NOMO-1 treated with DMSO at 0.1 percent for 48 hours (cell line): ENCODE results near the gene SORCS2.

Source experiments
- DNase-seq: peaks from one replicate; lab custom pipeline; 2025; ENCODE audit not compliant: unreplicated experiment; lab: John Stamatoyannopoulos, UW

SORCS2 gene

DNA sequence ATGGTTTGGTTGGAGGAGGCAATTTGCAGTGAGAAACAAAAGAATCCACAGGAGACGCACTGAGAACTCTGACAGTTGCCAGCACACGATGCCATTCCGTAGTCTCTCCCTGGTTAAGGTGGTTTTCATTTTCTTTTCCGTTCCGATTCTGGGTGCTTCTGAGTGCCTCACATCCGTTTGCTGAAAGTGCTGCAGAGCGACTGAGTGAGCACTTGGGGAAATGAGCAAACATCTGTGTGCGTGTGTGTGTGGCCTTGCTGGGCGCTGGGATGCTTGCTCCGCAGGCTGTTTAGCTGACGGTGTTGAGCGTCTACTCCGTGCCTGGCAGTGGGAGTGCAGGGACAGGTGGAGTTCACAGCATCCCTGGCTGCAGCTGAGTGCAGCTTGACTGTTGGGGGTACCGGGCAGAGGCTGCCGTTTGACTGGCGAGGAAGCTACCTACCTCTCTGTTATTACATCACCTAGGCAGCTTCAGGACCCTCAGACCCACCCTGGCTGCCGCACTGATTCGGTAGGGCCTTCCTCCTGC lies 49.3 kb downstream of the SORCS2 start:
- DNase-seq: no peak

DNA sequence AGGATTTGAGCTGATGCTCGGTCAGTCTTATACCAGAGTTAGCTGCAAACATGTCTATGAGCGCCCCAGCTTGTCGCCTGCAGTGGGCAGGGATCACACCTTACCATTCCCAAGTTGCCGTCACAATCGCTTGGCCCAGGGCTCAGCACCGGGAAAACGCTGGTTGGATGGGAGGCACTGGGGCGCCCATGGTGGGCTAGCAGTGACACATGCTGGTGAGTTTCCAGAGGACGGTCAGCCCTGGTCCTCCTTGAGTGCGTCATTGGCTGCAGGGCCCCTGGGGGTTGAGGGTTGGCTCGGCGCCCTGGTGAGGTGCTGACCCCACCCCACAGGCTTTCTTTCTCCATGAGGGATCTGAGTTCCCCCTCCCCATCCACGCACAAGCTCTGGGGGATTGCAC lies 50.4 kb downstream of the SORCS2 start:
- DNase-seq: no peak

DNA sequence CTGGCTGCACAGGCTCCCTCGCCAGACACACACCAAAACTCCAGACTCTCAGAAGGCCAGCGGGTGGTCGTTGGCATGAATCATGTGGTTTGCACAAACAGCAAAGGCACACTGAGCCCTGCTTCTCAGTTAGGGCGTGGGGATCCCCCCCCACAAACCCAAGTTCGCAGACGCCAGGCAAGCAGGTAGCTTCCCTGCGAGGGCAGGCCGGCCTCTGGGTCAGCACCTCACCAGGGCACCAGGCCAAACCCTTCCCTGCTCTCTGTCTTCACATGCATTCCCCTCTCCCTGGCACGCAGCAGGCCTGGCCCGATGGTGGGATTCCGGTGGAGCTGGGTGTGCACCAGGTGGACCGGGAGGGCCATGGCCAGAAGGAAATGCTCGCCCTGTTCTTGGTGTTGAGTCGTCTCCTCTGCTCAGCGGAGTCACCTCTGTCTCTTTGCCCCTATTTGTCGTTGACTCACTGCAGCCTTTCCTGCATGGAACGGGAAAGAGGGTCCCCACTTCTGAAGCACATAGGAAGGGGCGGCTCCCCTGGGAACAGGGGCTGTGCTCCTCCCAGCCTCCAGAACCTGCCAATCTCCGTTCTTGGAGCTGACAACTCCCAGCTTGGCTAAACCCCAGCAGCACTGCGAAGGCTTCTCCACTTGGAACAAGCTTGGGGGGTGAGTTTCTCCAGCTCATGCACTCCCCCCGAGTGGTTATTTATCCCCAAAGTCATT lies 51.4 kb downstream of the SORCS2 start:
- DNase-seq: no peak

DNA sequence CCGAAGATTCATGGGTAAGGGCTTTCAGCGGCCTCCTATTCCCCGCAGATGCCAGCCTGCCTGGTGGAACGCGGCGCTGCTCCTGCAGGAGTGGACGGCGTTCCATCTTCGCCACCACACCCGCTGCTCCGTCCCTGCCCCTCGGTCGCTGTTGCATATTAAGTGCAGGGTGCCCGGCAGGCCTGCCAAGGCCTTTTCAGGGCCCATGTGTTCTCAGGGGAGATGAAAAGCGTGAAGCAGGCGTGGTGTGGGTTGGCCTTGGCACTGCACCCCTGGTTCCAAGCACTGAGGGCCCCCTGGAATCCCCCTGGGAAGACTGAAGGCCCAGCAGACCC lies 52.0 kb downstream of the SORCS2 start:
- no peak for DNase-seq

DNA sequence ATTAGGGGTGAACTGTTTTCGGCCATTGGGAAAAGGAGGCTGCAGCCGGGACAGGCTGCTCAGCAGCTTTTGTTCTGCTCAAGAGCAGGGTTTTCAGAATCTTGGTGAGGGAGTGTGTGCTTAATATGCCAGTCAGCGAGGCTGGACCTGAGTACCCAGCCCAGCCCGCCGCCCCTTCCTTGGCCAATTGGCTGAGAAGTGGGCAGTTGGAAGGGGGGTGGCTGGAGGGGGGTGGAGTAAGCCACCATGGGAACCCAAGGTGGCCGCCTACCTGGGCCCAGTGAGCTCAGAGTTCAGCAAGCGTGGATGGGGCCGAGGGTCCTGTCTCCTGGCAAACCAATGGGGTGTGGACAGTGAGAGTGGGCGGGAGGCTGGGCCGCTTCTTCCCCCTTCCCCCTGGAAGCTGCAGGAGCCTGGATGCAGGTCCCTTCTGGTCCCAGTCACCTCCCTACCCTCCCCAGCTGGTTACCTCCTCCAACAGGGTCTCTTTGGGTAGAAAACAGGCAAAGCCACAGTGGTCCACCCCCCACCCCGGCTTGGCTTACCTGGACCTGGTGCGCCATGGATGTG lies 52.5 kb downstream of the SORCS2 start:
- DNase-seq: no peak

DNA sequence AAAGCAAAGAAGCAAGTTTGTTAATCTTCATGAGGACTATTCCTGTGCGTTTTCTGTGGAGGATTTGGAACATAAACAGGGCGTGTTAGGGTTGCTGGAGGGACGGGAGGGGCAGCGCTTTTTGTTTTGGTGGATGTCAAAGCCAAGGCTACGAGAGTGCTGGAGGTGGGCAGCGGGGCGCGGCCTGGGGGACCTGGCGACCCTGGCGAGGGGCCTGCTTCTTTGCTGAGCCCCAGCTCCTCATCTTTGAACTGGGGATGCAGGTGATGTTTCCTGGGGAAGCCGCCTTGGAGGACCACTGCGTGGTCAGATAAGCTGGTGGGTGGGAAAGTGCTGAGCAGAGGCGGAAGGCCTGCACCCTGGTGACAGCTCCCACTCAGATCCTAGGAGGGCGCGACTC lies 55.2 kb downstream of the SORCS2 start:
- DNase-seq: no peak

DNA sequence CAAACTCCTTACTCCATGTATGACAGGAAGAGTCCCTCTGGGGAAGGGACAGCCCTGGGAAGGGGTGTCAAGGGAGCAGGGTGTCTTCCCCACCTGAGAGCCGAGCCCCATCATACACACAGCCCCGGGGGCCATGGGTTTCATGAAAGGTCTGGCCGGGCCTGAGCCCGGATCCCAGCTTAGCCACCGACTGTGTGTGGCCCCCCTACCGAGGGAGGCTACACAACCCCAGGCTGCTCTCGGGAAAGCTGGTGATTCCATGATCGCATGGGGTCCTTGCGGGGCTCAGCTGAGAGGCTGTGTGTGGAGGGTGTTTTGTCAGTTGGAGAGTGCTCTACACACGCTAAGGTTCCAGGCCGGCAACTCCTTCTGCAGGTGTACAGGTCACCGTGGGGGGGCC lies 55.6 kb downstream of the SORCS2 start:
- no peak for DNase-seq

DNA sequence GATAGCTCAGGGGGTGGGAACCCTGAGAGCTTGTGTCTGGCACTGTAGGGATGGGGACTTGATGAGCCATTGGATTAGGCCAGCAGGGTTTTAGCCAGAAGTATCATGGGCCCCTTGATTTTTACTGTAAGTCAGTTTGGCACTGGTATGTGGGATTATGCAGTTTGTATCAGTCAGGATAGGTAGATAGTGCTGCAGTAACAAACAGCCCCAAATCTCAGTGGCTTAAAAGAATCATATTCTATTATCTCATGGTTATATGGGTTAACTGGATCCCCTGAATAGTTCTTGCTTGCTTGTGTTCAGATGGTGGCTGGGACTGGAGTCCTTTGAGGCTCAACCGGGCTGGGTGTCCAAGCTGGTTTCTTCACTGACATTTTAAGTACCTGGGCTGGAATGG lies 56.5 kb downstream of the SORCS2 start:
- DNase-seq: no peak

DNA sequence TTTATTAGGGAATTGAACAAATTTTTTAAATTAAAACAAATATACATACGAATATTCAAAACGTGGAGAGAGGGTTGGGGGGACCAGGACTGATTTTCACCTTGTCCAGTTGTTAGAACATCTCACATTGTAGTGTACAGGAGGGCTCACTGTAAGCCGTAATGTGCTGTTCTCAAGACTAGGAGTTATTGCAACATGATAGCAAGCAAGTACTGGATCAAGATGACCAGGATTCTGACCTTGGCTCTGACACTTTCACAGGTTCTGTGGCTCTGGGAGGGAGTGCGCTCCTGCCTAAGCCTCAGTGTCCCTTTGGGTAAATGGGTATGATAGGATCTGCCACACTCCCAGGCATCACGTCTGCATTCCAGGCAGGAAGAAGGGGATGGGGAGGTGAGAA lies 59.0 kb downstream of the SORCS2 start:
- DNase-seq: no peak

DNA sequence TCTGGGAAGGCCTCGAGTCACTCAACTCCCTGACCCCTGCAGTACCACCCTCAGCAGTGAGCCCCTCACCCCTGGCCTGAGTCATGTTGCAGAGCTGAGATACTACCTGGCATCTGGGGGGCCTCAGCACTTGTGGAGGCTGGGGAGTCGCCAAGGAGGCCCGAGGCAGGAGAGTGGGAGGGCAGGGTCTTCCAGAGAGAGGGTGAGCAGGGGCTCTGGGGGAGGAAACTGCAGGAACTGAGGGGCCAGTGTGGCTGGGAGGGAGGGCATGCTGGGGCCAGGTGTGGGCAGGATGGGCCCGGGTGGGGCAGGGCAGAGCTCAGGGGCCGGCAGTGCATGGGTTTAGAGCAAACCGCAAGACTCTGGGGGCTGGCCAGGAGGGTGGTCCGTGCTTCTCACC lies 59.7 kb downstream of the SORCS2 start:
- DNase-seq: no peak

DNA sequence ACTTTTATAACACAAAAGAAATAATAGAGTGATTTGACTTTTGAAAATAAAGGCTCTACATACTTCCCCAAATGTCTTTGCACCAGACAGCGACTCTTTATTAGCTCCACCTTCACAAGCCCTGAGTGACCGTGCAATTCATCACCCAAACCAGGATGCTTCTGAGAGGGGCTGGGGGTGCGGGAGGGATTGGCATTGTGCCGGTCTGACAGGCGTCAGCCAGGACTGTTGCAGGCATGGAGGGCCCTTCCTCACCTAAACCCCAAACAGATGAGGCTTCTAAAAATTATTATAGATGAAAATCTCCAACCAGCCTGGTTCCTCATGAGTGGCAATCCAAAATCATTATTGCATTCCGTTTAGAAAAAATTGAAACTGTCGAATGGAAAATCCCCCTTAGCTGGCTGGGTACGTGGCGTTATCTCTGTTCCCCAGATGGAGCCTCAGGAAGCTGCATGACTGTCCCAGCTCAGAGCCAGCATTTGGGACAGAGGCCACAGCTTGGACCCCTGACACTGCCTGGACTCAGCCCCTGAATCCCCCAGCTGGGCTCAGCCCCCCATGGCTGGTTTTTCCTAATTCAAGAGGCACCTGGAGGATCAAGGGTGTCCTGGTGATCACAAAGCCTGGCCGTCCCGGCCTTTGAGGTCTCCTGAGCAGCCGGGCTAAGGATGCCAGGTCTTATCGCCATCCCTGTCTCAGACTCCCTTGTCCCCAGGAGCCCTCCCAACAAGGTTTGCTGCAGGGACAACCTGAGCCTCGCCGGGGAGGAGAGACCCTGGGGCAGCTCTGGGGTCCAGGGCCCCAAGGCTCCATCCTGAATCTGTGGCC lies 60.4 kb downstream of the SORCS2 start:
- DNase-seq: no peak

DNA sequence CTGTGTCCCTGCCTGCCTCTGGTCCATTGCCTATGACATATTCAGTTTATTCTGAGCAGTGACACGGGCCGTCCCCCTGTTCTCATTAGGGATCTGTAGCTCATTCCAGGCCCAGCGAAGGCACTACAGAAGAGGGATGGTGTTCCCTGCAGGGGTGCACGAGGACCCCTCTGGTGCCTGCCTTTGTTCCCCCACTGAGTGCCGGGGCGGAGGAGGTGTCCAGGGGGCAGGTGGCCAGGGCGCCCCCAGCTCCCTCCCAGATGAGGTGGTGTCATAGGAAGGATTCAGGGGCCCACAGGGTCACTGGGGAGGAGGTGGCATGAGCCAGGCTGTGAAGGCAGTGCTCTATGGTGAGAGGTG lies 61.0 kb downstream of the SORCS2 start:
- DNase-seq: no peak

DNA sequence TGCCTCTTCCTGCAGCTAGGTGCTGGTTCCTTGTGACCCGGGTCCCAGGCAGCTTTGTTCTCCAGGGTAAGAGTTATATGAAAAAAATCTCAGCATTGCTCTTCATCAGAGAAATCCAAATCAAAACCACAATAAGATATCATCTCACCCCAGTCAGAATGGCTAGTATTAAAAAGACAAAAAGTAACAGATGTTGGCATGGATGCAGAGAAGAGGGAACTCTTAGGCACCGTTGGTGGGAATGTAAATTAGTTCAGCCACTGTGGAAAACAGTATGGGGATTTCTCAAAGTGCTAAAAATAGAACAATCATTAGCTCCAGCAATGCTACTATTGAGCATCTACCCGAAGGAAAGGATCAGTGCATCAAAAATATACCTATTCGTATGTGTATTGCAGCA lies 61.5 kb downstream of the SORCS2 start:
- DNase-seq: no peak

DNA sequence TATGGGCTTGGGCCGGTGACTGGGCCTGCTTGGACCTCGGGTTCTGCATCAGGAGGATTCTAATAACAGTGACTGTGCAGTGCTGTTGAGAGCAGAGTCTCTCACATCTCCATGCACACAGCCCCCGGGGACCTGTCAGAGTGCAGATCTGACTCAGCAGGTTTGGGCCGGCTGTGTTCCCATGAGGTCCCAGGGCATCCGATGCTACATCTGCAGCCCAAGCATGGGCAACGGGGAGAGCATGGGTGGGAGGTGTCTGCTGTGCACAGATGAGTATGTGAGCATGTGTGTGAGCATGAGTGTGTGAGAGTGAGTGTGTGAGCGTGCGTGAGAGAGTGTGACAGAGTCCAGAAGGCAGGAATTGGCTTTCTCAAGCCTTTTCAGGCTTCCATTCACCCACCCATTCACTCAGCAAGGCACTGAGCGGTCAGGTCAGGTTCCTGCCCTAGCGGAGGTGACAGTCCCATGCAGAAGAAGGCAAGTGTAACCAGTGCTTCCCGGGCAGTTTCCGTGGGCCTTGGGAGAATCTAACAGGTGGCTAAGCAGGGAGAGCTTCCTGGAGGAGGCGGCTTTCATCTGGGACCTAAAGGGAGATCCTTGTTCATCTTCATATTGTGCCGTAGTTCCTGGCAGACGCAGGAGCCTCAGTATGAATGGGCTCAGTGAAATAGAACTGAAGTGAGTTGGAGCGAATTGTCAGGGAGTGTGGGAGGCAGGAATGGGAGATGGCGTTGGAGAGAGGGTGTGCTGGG lies 62.6 kb downstream of the SORCS2 start:
- no peak for DNase-seq

DNA sequence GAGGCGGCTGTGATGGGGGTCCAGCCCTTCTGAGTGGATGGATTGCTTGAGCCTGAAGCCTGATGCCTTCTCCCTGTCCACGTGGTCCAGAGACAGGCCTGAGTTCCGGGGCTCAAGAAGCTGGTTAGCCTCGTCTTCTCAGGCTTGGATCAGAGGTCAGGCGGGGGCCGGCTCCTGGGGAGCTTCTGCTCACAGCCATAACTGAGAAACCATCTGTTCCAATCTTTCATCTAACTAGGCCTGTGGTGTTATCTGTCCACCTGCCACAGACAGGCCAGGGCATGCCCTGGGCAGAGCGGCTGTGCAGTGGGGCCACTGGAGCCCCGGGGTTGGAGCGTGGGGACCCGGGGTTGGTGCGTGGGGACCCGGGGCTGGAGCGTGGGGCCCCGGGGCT lies 63.1 kb downstream of the SORCS2 start:
- DNase-seq: no peak

DNA sequence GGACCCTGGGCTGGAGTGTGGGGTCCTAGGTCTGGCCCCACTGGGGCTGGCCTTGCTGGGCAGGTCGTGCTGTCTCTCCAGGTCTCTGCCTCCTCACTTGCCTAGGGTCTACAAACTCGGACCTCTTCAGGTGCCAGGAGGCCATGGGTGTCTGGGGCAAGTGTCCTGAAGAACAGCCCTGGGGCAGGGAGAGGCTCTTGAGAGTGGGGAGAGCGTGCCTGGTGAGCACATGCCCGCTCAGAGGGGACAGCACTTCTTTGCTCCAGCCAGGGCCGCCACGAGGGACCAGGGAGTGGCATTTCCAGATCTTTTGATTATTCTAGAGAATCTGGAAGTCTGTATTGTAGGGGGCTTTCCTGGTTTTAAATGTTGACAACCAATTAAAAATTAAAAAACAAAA lies 63.7 kb downstream of the SORCS2 start:
- no peak for DNase-seq

DNA sequence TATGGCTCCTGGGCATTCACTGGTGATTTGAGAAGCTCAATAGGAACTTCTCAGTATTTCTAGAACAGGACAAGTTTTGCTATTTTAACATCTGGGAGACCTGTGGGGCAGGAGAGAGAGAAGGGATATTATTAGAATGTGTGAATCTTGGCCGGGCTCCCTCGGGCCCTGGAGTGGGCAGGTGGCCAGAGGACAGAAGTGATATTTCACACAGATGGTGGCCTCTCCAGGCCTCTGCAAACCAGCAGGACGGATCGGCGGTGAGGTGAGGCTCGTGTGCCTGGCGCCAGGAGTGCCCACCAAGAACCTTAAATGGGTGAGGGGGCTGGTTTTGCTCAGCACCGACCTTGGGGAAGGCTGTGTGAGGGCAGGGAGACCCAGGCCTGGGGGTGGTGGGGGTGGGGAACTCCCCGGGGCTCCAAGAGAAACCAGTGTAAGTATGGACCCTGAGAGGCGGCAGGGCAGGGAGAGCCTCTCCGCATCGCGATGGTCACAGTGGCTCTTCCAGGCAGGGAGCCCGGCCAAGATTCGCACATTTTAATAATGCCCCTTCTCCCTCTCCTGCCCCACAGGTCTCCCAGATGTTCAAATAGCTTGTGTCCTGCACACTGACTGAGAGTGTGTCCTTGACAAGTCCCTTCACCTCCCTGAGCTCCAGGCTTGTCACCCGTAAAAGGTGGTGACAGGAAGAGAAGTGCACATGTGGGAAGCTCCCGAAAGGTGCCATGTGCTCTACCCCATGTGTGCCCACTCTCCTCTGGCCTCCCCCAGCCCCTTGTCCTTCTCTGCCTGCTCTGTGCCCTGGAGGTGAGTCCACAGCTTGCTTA lies 64.9 kb downstream of the SORCS2 start:
- DNase-seq: no peak

DNA sequence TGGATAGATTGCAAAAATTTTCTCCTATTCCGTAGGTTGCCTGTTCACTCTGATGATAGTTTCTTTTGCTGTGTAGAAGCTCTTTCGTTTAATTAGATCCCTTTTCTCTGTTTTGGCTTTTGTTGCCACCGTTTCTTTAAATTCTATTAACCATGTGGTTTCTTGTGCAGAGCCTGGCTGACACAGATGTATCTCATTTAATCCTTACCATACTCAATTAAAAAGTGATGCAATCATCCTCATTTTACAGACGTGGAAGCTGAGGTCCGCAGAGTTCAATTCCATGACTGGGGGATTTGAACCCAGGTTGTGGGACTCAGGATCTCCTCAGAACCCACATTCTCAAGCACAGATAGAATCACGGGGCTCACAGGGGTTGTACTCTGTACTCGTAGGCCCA lies 66.7 kb downstream of the SORCS2 start:
- no peak for DNase-seq

DNA sequence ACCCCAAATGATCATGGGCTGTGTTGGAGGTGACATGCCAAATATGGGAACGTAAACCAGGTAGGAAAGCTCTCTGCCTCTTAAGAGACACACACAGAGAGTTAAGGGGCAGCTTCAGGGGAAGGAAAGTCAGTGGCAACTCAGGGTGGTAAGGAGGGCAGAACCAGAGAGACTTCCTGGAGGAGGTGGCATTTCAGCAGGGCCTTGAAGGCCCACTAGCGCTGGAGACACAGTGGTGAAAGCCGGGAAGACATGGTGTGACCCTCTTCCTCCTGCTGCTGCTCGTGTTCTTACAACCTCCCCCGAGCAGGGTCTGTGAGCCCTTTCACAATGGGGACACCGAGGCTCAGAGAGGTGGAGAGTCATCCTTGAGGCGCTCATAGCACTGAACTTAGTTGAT lies 68.2 kb downstream of the SORCS2 start:
- DNase-seq: no peak

DNA sequence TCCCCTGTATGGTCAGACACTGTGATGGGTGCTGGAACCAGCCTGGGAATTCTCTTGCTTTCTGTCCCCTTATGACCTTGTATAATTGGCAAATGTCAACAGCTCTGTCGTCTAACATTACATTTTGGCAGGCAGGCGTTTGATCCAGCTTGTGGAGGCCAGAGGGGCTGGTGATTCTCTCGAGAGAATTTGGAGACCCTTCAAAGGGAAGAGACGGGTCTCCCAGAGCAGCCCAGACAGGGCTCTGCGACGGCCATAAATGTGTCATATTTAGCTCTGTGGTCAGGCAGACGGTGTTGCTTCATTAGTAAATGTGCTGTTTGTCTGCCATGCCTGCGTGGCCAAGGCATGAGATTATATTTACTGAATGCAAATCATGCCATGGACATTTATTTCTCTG lies 68.7 kb downstream of the SORCS2 start:
- DNase-seq: no peak

DNA sequence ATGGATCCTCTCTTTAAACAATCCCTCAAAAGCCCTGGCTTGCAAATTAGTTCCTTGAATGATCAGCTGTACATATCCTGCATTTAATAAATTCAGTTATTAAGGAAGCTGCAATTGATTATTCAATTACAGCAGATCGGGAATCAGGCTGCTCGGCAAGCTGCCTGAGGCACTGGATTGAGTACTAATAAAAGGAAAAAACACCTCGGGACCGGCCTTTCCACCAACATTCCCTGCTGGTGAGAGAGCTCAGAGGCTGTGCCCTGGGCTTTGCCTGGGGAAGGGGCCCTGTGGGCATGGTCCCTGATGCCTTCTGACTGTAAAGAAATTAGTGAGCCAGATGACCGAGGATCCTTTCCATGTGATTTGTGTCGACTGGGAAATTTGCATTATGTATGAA lies 69.2 kb downstream of the SORCS2 start:
- no peak for DNase-seq
